H9 (cell line): ENCODE measurements around the gene DIAPH2. TPM values are rescaled to one million over a fixed set of nuclear protein-coding genes. Genes with fewer than 3 reads are reported as not detected.
A peak's percentile ranks its signal among the peaks of the same experiment; 100 is the strongest.

Experiments
- DNase-seq: peaks from one replicate; pipeline ENCODE4 v3.0.0-alpha.2; 2017
- H2AFZ ChIP-seq: one replicate; pipeline ENCODE4 v1.6.1; 2013; ENCODE audit warnings: mild to moderate bottlenecking, low read length, control low read depth, moderate library complexity
- H2AK5ac ChIP-seq: 2 replicates; pipeline ENCODE4 v1.6.1; 2013; ENCODE audit warnings: low read length, control low read depth, mixed read lengths; ENCODE audit not compliant: insufficient read length
- H2BK120ac ChIP-seq: one replicate; pipeline ENCODE4 v1.6.1; 2013; ENCODE audit warnings: low read depth, mild to moderate bottlenecking, low read length, control low read depth, inconsistent platforms; ENCODE audit not compliant: poor library complexity, severe bottlenecking
- H2BK12ac ChIP-seq: 2 replicates; pipeline ENCODE4 v1.6.1; 2013; ENCODE audit warnings: low read length, control low read depth, mixed read lengths, low read depth; ENCODE audit not compliant: insufficient read length
- H2BK15ac ChIP-seq: 2 replicates; pipeline ENCODE4 v1.6.1; 2013; ENCODE audit warnings: low read depth, low read length, control low read depth
- H2BK20ac ChIP-seq: one replicate; pipeline ENCODE4 v1.6.1; 2013; ENCODE audit warnings: low read depth, mild to moderate bottlenecking, low read length, control low read depth, inconsistent platforms; ENCODE audit not compliant: poor library complexity, severe bottlenecking
- H2BK5ac ChIP-seq: 2 replicates; pipeline ENCODE4 v1.6.1; 2013; ENCODE audit warnings: low read length, control low read depth, mixed read lengths; ENCODE audit not compliant: insufficient read length
- H3K14ac ChIP-seq: 2 replicates; pipeline ENCODE4 v1.6.1; 2013; ENCODE audit warnings: low read length, control low read depth; ENCODE audit not compliant: insufficient read depth
- H3K18ac ChIP-seq: 2 replicates; pipeline ENCODE4 v1.6.1; 2013; ENCODE audit warnings: low read depth, mild to moderate bottlenecking, mixed read lengths, low read length, control low read depth; ENCODE audit not compliant: insufficient read length
- H3K23ac ChIP-seq: 2 replicates; pipeline ENCODE4 v1.6.1; 2013; ENCODE audit warnings: low read length, control low read depth, mixed read lengths, low read depth; ENCODE audit not compliant: insufficient read length
- H3K23me2 ChIP-seq: 2 replicates; pipeline ENCODE4 v1.6.1; 2013; ENCODE audit warnings: low read depth, mild to moderate bottlenecking, mixed read lengths, low read length, control low read depth; ENCODE audit not compliant: insufficient read length, poor library complexity, severe bottlenecking
- H3K27ac ChIP-seq: 2 replicates; pipeline ENCODE4 v1.5.1; 2013; ENCODE audit warnings: low read length, control low read depth, mixed read lengths, low read depth; ENCODE audit not compliant: insufficient read length
- H3K27me3 ChIP-seq: 2 replicates; pipeline ENCODE4 v1.6.1; 2013; ENCODE audit warnings: low read length, control low read depth, inconsistent platforms; ENCODE audit not compliant: insufficient read depth
- H3K4ac ChIP-seq: 2 replicates; pipeline ENCODE4 v1.6.1; 2013; ENCODE audit warnings: low read depth, mild to moderate bottlenecking, control low read depth, inconsistent platforms, low read length, moderate library complexity
- H3K4me1 ChIP-seq: 2 replicates; pipeline ENCODE4 v1.6.1; 2013; ENCODE audit warnings: low read length, control low read depth, inconsistent platforms; ENCODE audit not compliant: insufficient read depth
- H3K4me2 ChIP-seq: 2 replicates; pipeline ENCODE4 v1.6.1; 2013; ENCODE audit warnings: low read length, control low read depth, mixed read lengths; ENCODE audit not compliant: insufficient read length, insufficient read depth
- H3K56ac ChIP-seq: 2 replicates; pipeline ENCODE4 v1.6.1; 2013; ENCODE audit warnings: low read depth, mild to moderate bottlenecking, mixed read lengths, low read length, control low read depth; ENCODE audit not compliant: insufficient read length
- H3K79me1 ChIP-seq: 2 replicates; pipeline ENCODE4 v1.6.1; 2013; ENCODE audit warnings: low read depth, mild to moderate bottlenecking, moderate library complexity, low read length, control low read depth, inconsistent platforms; ENCODE audit not compliant: insufficient read depth, poor library complexity, severe bottlenecking
- H3K79me2 ChIP-seq: 2 replicates; pipeline ENCODE4 v1.6.1; 2013; ENCODE audit warnings: low read length, control low read depth, inconsistent platforms; ENCODE audit not compliant: insufficient read depth
- H3K9ac ChIP-seq: 2 replicates; pipeline ENCODE4 v1.6.1; 2013; ENCODE audit warnings: low read length, control low read depth, mixed read lengths; ENCODE audit not compliant: insufficient read length; ENCODE audit errors: extremely low read depth
- H3K9me3 ChIP-seq: one replicate; pipeline ENCODE4 v1.6.1; 2013; ENCODE audit warnings: low read depth, low read length, inconsistent platforms; ENCODE audit not compliant: control insufficient read depth
- H3T11ph ChIP-seq: one replicate; pipeline ENCODE4 v1.6.1; 2013; ENCODE audit warnings: mild to moderate bottlenecking, low read length, control low read depth, inconsistent platforms
- H4K20me1 ChIP-seq: one replicate; pipeline ENCODE4 v1.6.1; 2013; ENCODE audit not compliant: control insufficient read depth, insufficient read length, insufficient read depth
- H4K5ac ChIP-seq: 2 replicates; pipeline ENCODE4 v1.6.1; 2013; ENCODE audit warnings: low read depth, mild to moderate bottlenecking, mixed read lengths, low read length, control low read depth; ENCODE audit not compliant: insufficient read length
- H4K8ac ChIP-seq: replicated peaks from 2 replicates; pipeline ENCODE4 v1.6.1; 2013; ENCODE audit warnings: low read length, control low read depth, mixed read lengths, low read depth; ENCODE audit not compliant: insufficient read length
- H4K91ac ChIP-seq: 2 replicates; pipeline ENCODE4 v1.6.1; 2013; ENCODE audit warnings: low read depth, mild to moderate bottlenecking, moderate library complexity, mixed read lengths, low read length, control low read depth; ENCODE audit not compliant: insufficient read length
- H3K27ac Mint-ChIP-seq, 3 experiments: 2 replicates in 2 of 3; 3 replicates in 1 of 3; pipeline ENCODE4 v1.8.0; 2020 to 2021; ENCODE audit warnings: mixed read lengths in 3 of 3, mild to moderate bottlenecking in 1 of 3, moderate library complexity in 1 of 3
- H3K27me3 Mint-ChIP-seq: 2 replicates; pipeline ENCODE4 v1.8.0; 2021; ENCODE audit warnings: low read depth, mild to moderate bottlenecking, moderate library complexity, mixed read lengths
- H3K36me3 Mint-ChIP-seq, 3 experiments: 2 replicates in 2 of 3; 3 replicates in 1 of 3; pipeline ENCODE4 v1.8.0; 2020 to 2021; ENCODE audit warnings: low read depth in 3 of 3, mixed read lengths in 3 of 3; ENCODE audit not compliant: insufficient read depth in 1 of 3
- H3K4me1 Mint-ChIP-seq, 2 experiments: 2 replicates each; pipeline ENCODE4 v1.8.0; 2020; ENCODE audit warnings: mixed read lengths in 2 of 2
- H3K4me3 Mint-ChIP-seq, 2 experiments: 2 replicates in 1 of 2; 3 replicates in 1 of 2; pipeline ENCODE4 v1.8.0; 2020 to 2021; ENCODE audit warnings: mild to moderate bottlenecking in 2 of 2, mixed read lengths in 2 of 2, moderate library complexity in 1 of 2
- H3K9me3 Mint-ChIP-seq, 2 experiments: 2 replicates in 1 of 2; 3 replicates in 1 of 2; pipeline ENCODE4 v1.8.0; 2020; ENCODE audit warnings: mild to moderate bottlenecking in 2 of 2, mixed read lengths in 2 of 2, moderate library complexity in 1 of 2
- CTCF ChIP-seq: fragments of 200-600 bp; sonication (generic); conservative IDR thresholded peaks from 3 replicates; pipeline ENCODE4 v1.8.0; 2021; ENCODE audit warnings: antibody characterized with exemption, mild to moderate bottlenecking
- WGBS: extraction: QIAGEN DNeasy Blood & Tissue Kit; methylation state at CpG from one replicate; pipeline ENCODE4 v1.1.7; 2013; ENCODE audit warnings: missing lambda C conversion rate, low lambda C conversion rate, mixed read lengths; ENCODE audit not compliant: insufficient read length; ENCODE audit errors: extremely low coverage; 5-methylcytosine and 5-hydroxymethylcytosine counted together
- total RNA-seq: library from RNA; stranded (reverse); gene quantifications from 2 replicates; pipeline ENCODE4 v1.2.1, GENCODE V29; 2021

The DIAPH2 gene
- total RNA-seq, 1 experiment from 2014 or later: 45.4 TPM

- Histone ChIP-seq H3K4ac (no peak overlapping the region), H3K14ac (no peak overlapping the region), H2AFZ (no peak overlapping the region), H3K27me3 (no peaks in the 10 kb centered on the region; the same call in 1 of the 2 replicates), H3K9ac (no peak overlapping the region), H3K79me1 (no peaks in the 10 kb centered on the region), H4K91ac (no peak overlapping the region), H3K23ac (no peak overlapping the region), H4K8ac (no peak overlapping the region), H2BK20ac (no peak overlapping the region), H3K4me1 (peaks cover 3% of the 10 kb centered on the region; the same call in 1 of the 2 replicates), H2BK12ac (no peak overlapping the region), H2AK5ac (no peak overlapping the region), H2BK120ac (no peak overlapping the region), H3K4me2 (no peak overlapping the region), H3K18ac (no peak overlapping the region), H2BK5ac (no peak overlapping the region), H4K20me1 (no peaks in the 10 kb centered on the region), H3K27ac (no peak overlapping the region), H3K23me2 (no peaks in the 10 kb centered on the region), H3K9me3 (no peaks in the 10 kb centered on the region), H3K79me2 (no peaks in the 10 kb centered on the region), H3T11ph (no peak overlapping the region), H4K5ac (no peak overlapping the region), H2BK15ac (no peak overlapping the region), H3K56ac (no peak overlapping the region)
- H3K27ac Mint-ChIP-seq: peak overlapping the region in 1 of 3 experiments; percentile 36; a peak in 1 of 7 replicates
- WGBS: no CpG with 5 or more reads among the region's 2 CpGs
- peaks cover 5 to 8% (median 6%) of the 10 kb centered on the region in 3 experiments for H3K36me3 Mint-ChIP-seq
- TF ChIP-seq CTCF: no peak
- H3K4me1 Mint-ChIP-seq: peaks cover 15% of the 10 kb centered on the region in 2 experiments
- no peak for DNase-seq
- H3K27me3 Mint-ChIP-seq: no peaks in the 10 kb centered on the region
- H3K4me3 Mint-ChIP-seq: no peak overlapping the region
- H3K9me3 Mint-ChIP-seq: peaks cover 4 to 5% of the 10 kb centered on the region in 2 experiments
Measured at GRCh38 chrX:97517763-97518162, 833.1 kb downstream of the DIAPH2 start.
